Caki2 (cell line): ENCODE results near the gene TATDN2. TPM values are rescaled to one million over a fixed set of nuclear protein-coding genes. Genes with fewer than 3 reads are reported as not detected.

Experiments
- DNase-seq: peaks from one replicate; pipeline ENCODE4 v3.0.0-alpha.2; 2015; ENCODE audit warnings: low read depth
- in situ Hi-C: cut with HindIII; loops from 2 replicates; pipeline ENCODE4 v1.10.0; 2016; ENCODE audit warnings: low sequenced_read_pairs, low pct_unique_long_range_greater_than_20kb, mixed read lengths
- total RNA-seq: library from RNA; depleted of rRNA; stranded (reverse); fragments of >200 nt; shearing (Covaris generic); gene quantifications from 2 replicates; pipeline ENCODE4 v1.2.3, GENCODE V29; 2014; ENCODE audit warnings: low replicate concordance

The TATDN2 gene
- total RNA-seq, 1 experiment from 2014 or later: 10.1 TPM

GRCh38 chr3:10303785-10304184 lies 55.5 kb downstream of the TATDN2 start:
- in situ Hi-C loops: no loop called here
- DNase-seq: no peak

- no peak for DNase-seq
- in situ Hi-C loops: no loop called here
These were observed 56.6 kb downstream of the TATDN2 start for GRCh38 chr3:10304905-10305304.

GRCh38 chr3:10305331-10305902 lies 57.2 kb downstream of the TATDN2 start:
- in situ Hi-C loops: no loop called here
- no peak for DNase-seq

GRCh38 chr3:10306156-10306555 lies 57.9 kb downstream of the TATDN2 start:
- in situ Hi-C loops: no loop called here
- no peak for DNase-seq

- in situ Hi-C loops: no loop called here
- DNase-seq: no peak
These were observed 60.4 kb downstream of the TATDN2 start for GRCh38 chr3:10308678-10309077.

GRCh38 chr3:10309736-10310135 lies 61.5 kb downstream of the TATDN2 start:
- in situ Hi-C loops: no loop called here
- no peak for DNase-seq

GRCh38 chr3:10310578-10310977 lies 62.3 kb downstream of the TATDN2 start:
- in situ Hi-C loops: no loop called here
- no peak for DNase-seq

GRCh38 chr3:10311710-10312109 lies 63.5 kb downstream of the TATDN2 start:
- DNase-seq: no peak
- in situ Hi-C loops: no loop called here

GRCh38 chr3:10312391-10312790 lies 64.1 kb downstream of the TATDN2 start:
- DNase-seq: no peak
- in situ Hi-C loops: no loop called here

- no peak for DNase-seq
- in situ Hi-C loops: no loop called here
These were observed 64.6 kb downstream of the TATDN2 start for GRCh38 chr3:10312861-10313260.

- in situ Hi-C loops: no loop called here
- DNase-seq: no peak
These were observed 66.8 kb downstream of the TATDN2 start for GRCh38 chr3:10315101-10315500.

GRCh38 chr3:10315771-10316344 lies 67.6 kb downstream of the TATDN2 start:
- in situ Hi-C loops: no loop called here
- DNase-seq: no peak

- in situ Hi-C loops: no loop called here
- no peak for DNase-seq
These were observed 69.2 kb downstream of the TATDN2 start for GRCh38 chr3:10317311-10317960.

GRCh38 chr3:10317961-10318350 lies 69.7 kb downstream of the TATDN2 start:
- in situ Hi-C loops: no loop called here
- DNase-seq: no peak

GRCh38 chr3:10319251-10319650 lies 71.0 kb downstream of the TATDN2 start:
- no peak for DNase-seq
- in situ Hi-C loops: no loop called here

GRCh38 chr3:10319804-10320203 lies 71.5 kb downstream of the TATDN2 start:
- in situ Hi-C loops: no loop called here
- DNase-seq: no peak

- in situ Hi-C loops: no loop called here
- DNase-seq: no peak
These were observed 72.0 kb downstream of the TATDN2 start for GRCh38 chr3:10320320-10320677.

- in situ Hi-C loops: no loop called here
- DNase-seq: no peak
These were observed 73.5 kb downstream of the TATDN2 start for GRCh38 chr3:10321630-10322351.

GRCh38 chr3:10322352-10322710 lies 74.1 kb downstream of the TATDN2 start:
- no peak for DNase-seq
- in situ Hi-C loops: no loop called here
